Measurements from ENCODE around the gene EIF1. TPM values are rescaled to one million over a fixed set of nuclear protein-coding genes. Genes with fewer than 3 reads are reported as not detected.

Gene EIF1
- total and polyA plus RNA-seq, 2 donors (not counting 1 experiment from before 2014, with no cell fraction given) = 773 to 2,045 TPM

- H2AFZ ChIP-seq (ENCODE audit: insufficient read depth, low read depth, low read length, poor library complexity, severe bottlenecking) = peak overlapping the region; percentile 91
These were observed 40.1 kb upstream of the EIF1 start for GRCh38 chr17:41648411-41649195.

More at GRCh38 chr17:41648411-41649195, 40.1 kb upstream of the EIF1 start:
- Histone ChIP-seq H3K4me3 (ENCODE audit: control extremely low read depth in 1 of 5, extremely low read depth in 1 of 5, insufficient read depth in 1 of 5, low read depth in 2 of 5, low read length in 4 of 5) (peak overlapping the region; percentile 23 to 74 (median 55)), H3K4me2 (replicated peaks; ENCODE audit: low read depth, low read length, poor library complexity, severe bottlenecking) (peak overlapping the region; percentile 95), H3K27ac (ENCODE audit: low read length in 2 of 2) (peak overlapping the region in 1 of 2 donors; percentile 17), H3K79me2 (ENCODE audit: control insufficient read depth, insufficient read depth, low read length) (no peaks in the 10 kb centered on the region), H3K9me3 (ENCODE audit: control extremely low read depth in 1 of 3, control insufficient read depth in 2 of 3, insufficient read depth in 1 of 3, low read length in 2 of 3) (no peaks in the 10 kb centered on the region), H4K20me1 (ENCODE audit: control insufficient read depth, insufficient read depth, low read length, poor library complexity, severe bottlenecking) (no peaks in the 10 kb centered on the region), H3K4me1 (ENCODE audit: control insufficient read depth in 2 of 2, insufficient read depth in 2 of 2, low read length in 2 of 2) (peaks cover 9 to 18% of the 10 kb centered on the region in 2 donors), H3K36me3 (replicated peaks in 1 of 2; ENCODE audit: control extremely low read depth in 1 of 2, control insufficient read depth in 1 of 2, extremely low read depth in 1 of 2, insufficient read depth in 2 of 2, low read length in 1 of 2) (no peaks in the 10 kb centered on the region), H3K9ac (ENCODE audit: low read length) (peak overlapping the region; percentile 64), H3K27me3 (replicated peaks in 1 of 4; ENCODE audit: control extremely low read depth in 1 of 4, control insufficient read depth in 3 of 4, insufficient read depth in 4 of 4, low read length in 3 of 4) (peaks cover 0 to 5% (median 1%) of the 10 kb centered on the region in 4 experiments)
- peak; percentile 74 for TF ChIP-seq CTCF (IDR thresholded peaks at IDR 0.05)
- no peak for TF ChIP-seq EZH2 (IDR thresholded peaks at IDR 0.05; ENCODE audit: borderline replicate concordance, insufficient read depth, low read depth, low read length, poor library complexity, severe bottlenecking)
- H3K4me3 Mint-ChIP-seq = peak overlapping the region; percentile 60
- intact Hi-C loops (cut with micrococcal nuclease) = loop anchor here (1.0 to 5.0 kb wide), 6 partner anchors 18 to 1026 kb away; no protein-coding TSS in a partner anchor
- peaks cover 12% of the 10 kb centered on the region for H3K4me1 Mint-ChIP-seq
- DNase-seq (peak; percentile 90), ATAC-seq (ENCODE audit: low read depth) (peak; percentile 92)
- no peaks in the 10 kb centered on the region for H3K9me3 Mint-ChIP-seq (ENCODE audit: insufficient read depth)
- 1% methylated on average over 29 of the region's 39 CpGs for WGBS (ENCODE audit: insufficient coverage)
- peak overlapping the region; percentile 51 for H3K27ac Mint-ChIP-seq
- no peaks in the 10 kb centered on the region for H3K27me3 Mint-ChIP-seq
- ChIA-PET CTCF (interaction anchor here (0.6 to 11.9 kb wide), 55 partner anchors 9 to 1578 kb away, joined by 3 to 438 read pairs (median 4); partner anchors contain the start of genes EIF1 and KRT36), POLR2A (interaction anchor here (0.7 to 1.6 kb wide), 5 partner anchors 14 to 316 kb away, joined by 3 to 13 read pairs (median 6); no protein-coding TSS in a partner anchor)

All from B cell (primary cell).